Inflammatory macrophage treated with lipopolysaccharide for 4 hours (primary cell): Measurements from ENCODE around the gene KCND3.

ENCODE experiments used
- DNase-seq: peaks from one replicate; pipeline ENCODE4 v3.0.0-alpha.2; 2020

KCND3 gene

DNA sequence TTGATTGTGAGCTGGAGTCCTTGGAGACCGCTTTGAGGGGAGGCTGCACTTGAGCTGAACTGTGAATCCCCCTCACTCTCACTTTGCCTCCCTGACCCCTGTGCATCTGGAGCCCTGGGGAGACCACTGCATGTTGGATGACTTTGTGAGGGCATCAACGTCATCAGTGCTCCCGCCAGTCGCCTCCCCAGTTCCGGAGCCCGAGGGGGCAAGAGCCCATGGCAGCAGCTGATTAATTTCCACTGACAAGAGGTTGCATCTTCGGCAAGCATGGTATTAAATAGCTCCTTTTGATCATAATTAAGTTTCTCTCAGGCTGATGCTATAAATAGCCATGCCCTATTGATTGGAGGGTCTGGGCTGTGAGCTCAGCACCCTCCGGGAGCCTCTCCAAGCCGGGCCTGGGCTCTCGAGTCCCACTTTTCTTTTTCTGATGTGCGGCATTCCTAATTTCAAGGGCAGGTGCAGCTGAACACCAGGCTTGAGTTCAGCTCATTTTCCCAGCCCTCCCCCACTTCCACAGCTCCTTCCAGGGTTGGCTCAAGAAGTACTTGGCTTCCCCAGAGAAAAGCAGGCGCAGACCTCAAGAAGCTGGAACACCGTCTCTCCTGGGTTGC lies 33.2 kb downstream of the KCND3 start:
- no peak for DNase-seq

GRCh38 chr1:111955755-111956154 lies 33.7 kb downstream of the KCND3 start:
- no peak for DNase-seq

DNA sequence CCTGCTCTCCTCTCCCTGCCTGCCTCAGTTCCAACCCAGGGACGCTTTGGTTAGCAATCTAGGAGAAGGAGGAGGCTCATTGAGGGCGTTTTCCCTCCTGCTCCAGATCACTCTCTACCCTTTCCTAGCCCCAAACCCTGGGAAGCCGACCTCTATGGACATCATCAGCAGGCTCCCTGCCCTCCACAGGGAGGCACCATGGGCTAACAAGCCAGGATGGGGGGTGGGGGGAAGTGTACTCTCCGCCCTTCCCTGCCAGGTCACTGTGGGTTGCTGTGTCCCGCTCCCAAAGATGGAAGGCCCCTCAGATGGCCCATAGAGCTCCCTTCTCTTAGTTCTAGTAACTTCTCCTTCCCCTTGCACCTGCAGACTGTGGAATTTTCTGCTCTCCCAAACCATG lies 35.7 kb downstream of the KCND3 start:
- no peak for DNase-seq

DNA sequence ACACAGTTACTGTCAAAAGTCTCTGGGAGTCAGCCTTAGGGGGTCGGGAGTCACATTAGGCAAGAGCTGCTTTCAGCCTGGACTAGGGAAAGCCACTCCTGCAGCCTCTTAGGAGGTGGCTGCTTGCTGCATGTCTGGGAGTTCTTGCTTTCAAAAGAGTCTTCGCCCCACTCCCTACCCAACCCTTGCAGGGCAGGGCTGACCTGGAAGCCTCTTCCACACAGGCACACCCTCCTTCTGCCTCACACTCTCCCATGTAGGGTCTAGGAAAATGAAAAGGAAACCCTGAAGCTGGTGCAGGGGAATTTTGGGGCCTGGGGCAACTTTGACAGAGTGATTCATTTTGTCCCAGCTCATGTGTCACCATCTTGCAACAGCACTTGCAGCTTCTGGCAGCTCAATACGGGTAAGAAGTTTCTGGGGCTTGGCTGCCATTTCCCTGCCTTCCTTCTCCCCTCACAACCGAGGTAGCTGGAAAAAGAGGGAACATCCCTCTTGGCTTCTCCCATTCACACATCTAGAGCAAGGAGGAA lies 37.3 kb downstream of the KCND3 start:
- no peak for DNase-seq

GRCh38 chr1:111948209-111949171 lies 41.0 kb downstream of the KCND3 start:
- DNase-seq, result no peak

GRCh38 chr1:111943846-111944749 lies 45.4 kb downstream of the KCND3 start:
- no peak for DNase-seq

DNA sequence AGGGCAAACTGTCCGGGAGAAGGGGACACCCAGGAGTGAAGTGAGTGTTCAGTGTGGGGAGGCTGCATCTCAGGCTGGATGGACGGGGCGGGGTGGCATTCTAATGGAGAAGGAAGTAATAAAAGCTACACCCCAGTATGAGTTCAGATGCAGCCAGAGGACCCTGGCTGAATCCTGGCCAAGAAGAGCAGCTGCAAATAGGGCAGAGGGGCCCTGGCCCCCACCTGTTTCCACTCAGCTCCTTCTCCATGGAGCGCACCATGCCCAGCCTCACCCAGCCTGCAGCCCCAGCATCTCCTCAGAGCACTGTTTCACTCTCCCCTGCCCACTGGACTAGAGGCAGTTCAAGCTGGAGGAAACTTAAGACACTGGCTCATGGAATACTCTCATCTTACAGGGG lies 46.4 kb downstream of the KCND3 start:
- DNase-seq, result no peak

DNA sequence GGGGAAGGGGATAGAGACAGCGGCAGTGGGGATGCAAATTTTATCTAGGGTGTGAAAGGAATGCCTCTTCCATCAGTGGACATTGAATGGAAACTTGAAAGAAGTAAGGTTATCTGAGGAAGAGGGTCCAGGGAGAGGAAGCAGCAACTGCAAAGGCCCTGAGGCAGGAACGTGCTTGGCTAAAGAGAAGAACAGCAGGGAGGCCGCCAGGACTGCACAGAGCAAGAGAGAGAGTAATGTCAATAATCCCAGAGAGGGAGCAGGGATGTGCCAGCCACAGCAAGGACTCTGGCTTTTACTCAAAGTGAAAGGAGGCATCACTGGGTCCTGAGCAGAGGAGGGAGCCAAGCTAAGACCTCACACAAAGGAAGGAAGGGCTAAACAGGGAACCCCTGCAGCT lies 50.9 kb downstream of the KCND3 start:
- no peak for DNase-seq

GRCh38 chr1:111938123-111938522 lies 51.3 kb downstream of the KCND3 start:
- DNase-seq, result no peak

- no peak for DNase-seq
These were observed 52.2 kb downstream of the KCND3 start for GRCh38 chr1:111937147-111937725.

DNA sequence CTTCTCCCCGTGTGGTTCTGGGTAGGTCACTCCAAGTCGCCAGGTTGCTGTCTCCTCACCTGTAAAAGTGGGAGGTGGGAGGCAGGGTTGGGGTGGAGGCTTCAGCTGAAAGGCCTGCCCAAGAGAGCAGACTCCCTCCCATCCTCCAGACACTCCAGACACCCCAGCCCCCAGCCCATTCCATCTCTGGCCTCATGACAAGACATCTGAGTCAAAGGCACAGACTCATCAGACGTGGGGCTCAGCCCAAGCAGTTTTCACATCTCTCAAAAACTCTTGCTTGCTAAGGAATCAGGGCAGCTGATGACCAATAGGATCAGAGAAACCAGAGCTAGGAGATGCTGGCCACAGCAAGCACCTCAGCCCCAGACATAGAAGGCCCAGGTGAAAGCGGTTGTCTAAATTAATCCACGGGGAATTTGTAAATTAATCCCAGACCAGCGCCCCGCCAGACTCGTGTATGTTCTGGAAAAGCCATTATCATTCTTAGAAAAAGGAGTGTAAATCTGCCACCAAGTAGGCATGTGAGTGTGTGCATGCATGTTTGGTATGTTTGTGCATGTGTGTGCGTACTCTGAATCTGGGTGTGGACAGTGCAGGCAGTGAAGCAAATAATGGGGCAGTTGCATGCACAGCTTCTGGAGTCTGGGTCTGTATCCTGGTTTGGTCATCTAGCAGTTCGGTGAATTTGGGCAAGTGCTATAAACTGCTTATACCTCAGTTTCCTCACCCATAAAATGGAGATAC lies 55.2 kb downstream of the KCND3 start:
- DNase-seq, result no peak

GRCh38 chr1:111930356-111930755 lies 59.1 kb downstream of the KCND3 start:
- no peak for DNase-seq

GRCh38 chr1:111928531-111928930 lies 60.9 kb downstream of the KCND3 start:
- no peak for DNase-seq

DNA sequence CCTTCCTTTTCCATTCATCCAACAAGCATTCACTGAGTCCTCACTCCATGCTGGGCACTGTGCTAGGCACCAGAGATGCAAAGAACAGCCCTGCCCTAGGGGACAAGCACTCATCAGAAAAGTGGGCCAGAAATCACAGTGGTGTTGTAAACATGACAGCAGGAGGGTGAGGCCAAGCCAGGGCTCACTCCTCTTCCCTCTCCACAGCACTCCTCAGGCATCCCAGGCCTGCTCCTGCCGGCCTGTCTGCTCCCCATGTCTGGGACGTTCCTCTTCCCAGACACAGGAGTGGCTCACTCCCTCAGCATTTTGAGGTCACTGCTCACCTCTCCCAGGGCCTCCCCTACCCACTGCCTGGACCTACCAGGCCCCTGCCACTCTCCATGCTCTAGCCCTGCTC lies 61.8 kb downstream of the KCND3 start:
- no peak for DNase-seq

DNA sequence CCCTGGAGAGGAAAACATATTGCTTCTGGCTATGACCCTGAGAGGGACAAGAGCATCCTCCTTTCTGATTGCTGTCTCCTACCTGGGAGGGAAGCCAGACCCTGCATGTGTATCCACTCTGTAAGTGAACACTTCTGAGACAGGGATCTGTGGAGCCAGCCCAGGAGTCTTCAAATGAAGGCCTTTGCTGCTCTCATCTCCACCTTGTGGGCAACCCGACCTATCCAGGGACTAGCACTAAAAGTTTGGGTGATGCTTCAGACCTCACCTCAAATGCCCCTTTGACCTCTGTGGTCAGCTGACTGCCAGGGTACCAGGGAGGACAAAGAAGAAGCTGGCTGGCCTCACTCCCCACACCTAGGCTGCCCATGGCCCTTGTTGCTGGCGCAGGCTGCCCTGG lies 64.7 kb downstream of the KCND3 start:
- no peak for DNase-seq

- DNase-seq, result no peak
These were observed 65.7 kb downstream of the KCND3 start for GRCh38 chr1:111923766-111924165.

DNA sequence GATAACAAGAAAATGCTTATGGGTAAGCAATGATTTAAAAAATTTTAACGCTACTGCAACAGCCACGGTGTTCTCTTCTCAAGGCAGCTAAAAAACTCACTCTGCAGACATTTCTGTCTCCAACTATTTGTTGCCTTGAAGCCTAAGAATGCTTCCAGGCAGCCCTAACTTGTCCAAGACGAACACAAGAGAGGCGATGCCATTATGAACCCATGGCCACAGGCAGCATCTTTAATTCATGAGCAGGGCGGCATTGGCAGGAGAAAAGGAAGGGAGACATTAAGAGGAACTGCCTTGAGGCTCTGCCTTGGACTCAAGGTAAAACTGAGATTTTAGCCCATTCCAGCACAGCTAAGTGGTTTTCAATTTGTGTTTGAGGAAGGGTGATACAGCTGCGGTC lies 67.5 kb downstream of the KCND3 start:
- DNase-seq, result no peak

GRCh38 chr1:111920221-111921024 lies 69.0 kb downstream of the KCND3 start:
- DNase-seq, result no peak

GRCh38 chr1:111911776-111912515 lies 77.5 kb downstream of the KCND3 start:
- no peak for DNase-seq

GRCh38 chr1:111911061-111911460 lies 78.4 kb downstream of the KCND3 start:
- no peak for DNase-seq
